NCI-H82 treated with DMSO at 0.1 percent for 48 hours (cell line): ENCODE measurements around the gene OAT.
"Not testable (repeated sequence)": the region's sequence is repeated elsewhere in the genome, so short reads cannot be mapped to it uniquely, and the experiment has no call there.

Experiments used
- DNase-seq: peaks from one replicate; lab custom pipeline; 2025; ENCODE audit not compliant: unreplicated experiment; lab: John Stamatoyannopoulos, UW

OAT gene

GRCh38 chr10:124378881-124379471 lies 39.7 kb downstream of the OAT start:
- no peak for DNase-seq

- DNase-seq: no peak
These were observed 40.5 kb downstream of the OAT start for GRCh38 chr10:124378271-124378670.

GRCh38 chr10:124377101-124377500 lies 41.6 kb downstream of the OAT start:
- no peak for DNase-seq

- no peak for DNase-seq
These were observed 42.3 kb downstream of the OAT start for GRCh38 chr10:124376411-124376810.

- DNase-seq: no peak
These were observed 43.0 kb downstream of the OAT start for GRCh38 chr10:124375691-124376090.

- DNase-seq: no peak
These were observed 43.4 kb downstream of the OAT start for GRCh38 chr10:124375353-124375614.

GRCh38 chr10:124374535-124375352 lies 44.0 kb downstream of the OAT start:
- DNase-seq: no peak

- no peak for DNase-seq
These were observed 45.8 kb downstream of the OAT start for GRCh38 chr10:124372899-124373298.

GRCh38 chr10:124370426-124370825 lies 48.3 kb downstream of the OAT start:
- no peak for DNase-seq

- no peak for DNase-seq
These were observed 48.7 kb downstream of the OAT start for GRCh38 chr10:124369986-124370385.

GRCh38 chr10:124369533-124369932 lies 49.2 kb downstream of the OAT start:
- DNase-seq: not testable (repeated sequence)

GRCh38 chr10:124369066-124369465 lies 49.7 kb downstream of the OAT start:
- no peak for DNase-seq

- DNase-seq: no peak
These were observed 50.8 kb downstream of the OAT start for GRCh38 chr10:124367936-124368335.

GRCh38 chr10:124367414-124367813 lies 51.3 kb downstream of the OAT start:
- no peak for DNase-seq

GRCh38 chr10:124366825-124367224 lies 51.9 kb downstream of the OAT start:
- no peak for DNase-seq

- DNase-seq: no peak
These were observed 52.4 kb downstream of the OAT start for GRCh38 chr10:124366343-124366742.

- no peak for DNase-seq
These were observed 54.0 kb downstream of the OAT start for GRCh38 chr10:124364674-124365073.

- no peak for DNase-seq
These were observed 56.2 kb downstream of the OAT start for GRCh38 chr10:124362568-124362967.

GRCh38 chr10:124359336-124359832 lies 59.3 kb downstream of the OAT start:
- no peak for DNase-seq

GRCh38 chr10:124357561-124357885 lies 61.2 kb downstream of the OAT start:
- DNase-seq: no peak

- DNase-seq: no peak
These were observed 61.8 kb downstream of the OAT start for GRCh38 chr10:124356701-124357560.
